Stimulated activated CD4-positive, alpha-beta T cell treated with anti-CD3 and anti-CD28 coated beads, Interleukin-2, amount 100 ng/mL, for 24 hours (primary cell): ENCODE data around the gene ZNF497.
"Not testable (repeated sequence)": the region's sequence is repeated elsewhere in the genome, so short reads cannot be mapped to it uniquely, and the experiment has no call there.

Source experiments
- DNase-seq, 2 donors: peaks; one replicate each; pipeline ENCODE4 v3.0.0-alpha.2; 2020

ZNF497 gene

DNA sequence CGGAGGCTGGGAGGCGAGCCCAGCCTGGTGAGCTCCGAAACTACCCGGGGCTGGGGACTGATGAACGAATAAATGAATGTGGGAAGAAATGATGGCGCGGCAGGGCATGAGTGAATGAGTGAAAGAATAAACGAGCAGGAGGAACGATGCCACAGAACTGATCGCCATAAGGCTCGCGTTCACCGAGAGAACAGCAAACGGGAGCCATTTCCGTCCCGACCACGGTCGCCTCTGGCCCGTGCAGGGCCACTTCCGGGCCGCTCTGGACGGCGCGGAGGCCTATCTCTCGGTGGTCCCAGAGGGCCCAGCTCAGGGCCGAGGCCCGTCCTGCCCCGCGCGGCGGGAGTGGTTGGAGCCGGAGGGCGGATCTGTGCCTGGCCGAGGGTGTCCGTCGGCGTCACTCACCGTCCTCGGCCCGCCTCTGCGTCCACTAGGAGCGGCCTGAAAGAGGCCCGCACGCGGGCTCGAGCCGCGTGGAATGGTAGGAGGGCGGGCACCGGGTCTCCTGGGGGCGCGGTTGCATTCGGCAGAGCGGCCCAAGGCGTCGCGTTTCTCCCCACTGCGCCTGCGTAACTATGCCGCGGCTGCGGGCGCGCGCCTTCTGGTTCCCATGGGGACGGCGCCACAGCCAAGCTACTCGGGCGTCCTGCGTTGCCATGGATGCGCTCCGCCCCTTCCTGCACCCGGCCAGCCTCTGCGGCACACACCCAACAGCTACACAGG, at the start of gene ZNF497:
ZNF497 (minus strand) TSS at position 480 of the 723 bp plus-strand sequence. CDS start 5,116 bp downstream, outside the sequence.
- peak; percentile 97 to 98 for DNase-seq

GRCh38 chr19:58409010-58409790, 46.6 kb upstream of the ZNF497 start:
- DNase-seq, result peak; percentile 40 to 51

DNA sequence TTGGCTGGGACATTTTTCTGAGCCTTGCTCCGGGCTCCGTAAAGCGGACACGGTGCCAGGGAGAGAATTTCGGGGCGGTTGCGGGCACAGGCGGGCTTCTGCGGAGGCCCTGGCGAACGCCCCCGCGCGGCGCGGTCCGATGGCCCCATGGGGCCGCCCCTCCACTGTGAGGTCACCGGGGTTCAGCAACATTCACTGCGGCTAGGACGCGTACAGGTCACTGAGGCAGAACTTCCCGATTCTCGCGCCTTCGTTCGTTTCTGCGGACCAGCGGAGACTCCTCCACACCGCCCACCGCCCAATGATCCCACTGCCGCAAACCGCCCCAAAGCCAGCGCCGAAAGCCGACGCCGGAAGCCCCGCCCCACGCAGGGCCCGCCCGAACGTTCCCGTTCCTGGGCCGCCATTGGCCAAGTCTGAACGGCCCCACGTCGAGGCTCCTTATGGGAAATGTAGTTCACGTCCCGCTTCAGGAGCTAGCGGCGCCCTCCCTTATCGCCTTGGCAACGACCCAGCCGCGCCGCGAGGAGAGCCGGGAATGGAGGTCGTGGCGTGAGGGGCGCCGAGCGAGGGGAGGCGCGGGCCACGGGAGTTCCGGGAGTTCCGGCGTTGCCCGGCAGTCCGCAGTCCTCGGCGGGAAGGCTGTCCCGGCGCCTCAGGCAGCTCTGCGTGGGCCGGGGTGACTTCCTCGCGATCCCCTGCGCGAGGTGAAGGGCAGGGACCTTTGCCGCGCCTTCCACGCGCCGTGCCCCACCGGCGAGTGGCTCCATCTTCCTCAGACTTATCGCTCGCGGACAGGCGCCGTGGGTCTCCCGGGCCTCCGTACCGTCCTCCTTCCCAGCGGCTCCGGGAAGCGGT, 45.8 kb upstream of the ZNF497 start, which contains the start of gene ZNF584:
ZNF584 (plus strand) TSS at position 498 of the 858 bp plus-strand sequence. CDS start 499 bp downstream, outside the sequence.
- DNase-seq, result peak; percentile 95 to 96

GRCh38 chr19:58407658-58408151, 45.2 kb upstream of the ZNF497 start:
- no peak for DNase-seq

DNA sequence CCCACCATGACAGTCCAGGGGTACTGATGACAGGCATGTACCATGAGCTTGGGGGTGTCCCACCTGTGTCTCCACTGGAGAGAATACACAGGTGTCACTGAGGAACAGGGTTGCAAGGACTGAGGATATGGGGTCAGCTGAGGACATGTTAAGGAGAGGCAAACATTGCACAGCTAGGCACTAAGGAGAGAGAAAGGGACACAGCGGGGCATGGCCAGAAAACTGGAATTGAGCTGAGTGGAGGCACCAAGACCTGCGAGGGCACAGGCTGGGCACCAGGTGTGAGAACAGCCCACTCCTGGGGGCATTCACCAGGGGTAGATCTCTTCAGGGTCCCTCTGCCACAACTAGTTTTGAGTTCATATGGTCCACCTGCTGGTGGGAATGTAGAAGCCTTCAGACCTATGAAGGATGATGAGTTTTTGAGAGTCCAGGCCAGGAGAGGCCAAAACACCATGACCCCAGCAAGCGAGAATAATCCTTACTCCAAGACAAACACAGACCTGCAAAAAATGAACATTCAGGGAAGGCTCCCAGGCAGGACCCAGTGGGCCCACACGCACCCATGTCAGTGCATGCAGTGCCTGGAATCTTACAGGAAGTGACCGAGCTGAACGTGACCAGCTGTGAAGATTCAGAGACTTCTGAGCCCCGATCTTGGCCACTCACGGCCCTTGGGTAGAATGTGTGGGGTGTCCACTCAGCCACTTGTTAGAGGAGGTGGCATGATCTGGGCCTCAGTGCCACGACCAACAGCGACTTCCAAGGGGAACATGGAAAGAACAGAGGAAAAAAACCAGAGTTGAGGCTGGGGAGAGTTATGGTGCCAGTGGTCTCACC, 44.5 kb upstream of the ZNF497 start:
- DNase-seq, result no peak

DNA sequence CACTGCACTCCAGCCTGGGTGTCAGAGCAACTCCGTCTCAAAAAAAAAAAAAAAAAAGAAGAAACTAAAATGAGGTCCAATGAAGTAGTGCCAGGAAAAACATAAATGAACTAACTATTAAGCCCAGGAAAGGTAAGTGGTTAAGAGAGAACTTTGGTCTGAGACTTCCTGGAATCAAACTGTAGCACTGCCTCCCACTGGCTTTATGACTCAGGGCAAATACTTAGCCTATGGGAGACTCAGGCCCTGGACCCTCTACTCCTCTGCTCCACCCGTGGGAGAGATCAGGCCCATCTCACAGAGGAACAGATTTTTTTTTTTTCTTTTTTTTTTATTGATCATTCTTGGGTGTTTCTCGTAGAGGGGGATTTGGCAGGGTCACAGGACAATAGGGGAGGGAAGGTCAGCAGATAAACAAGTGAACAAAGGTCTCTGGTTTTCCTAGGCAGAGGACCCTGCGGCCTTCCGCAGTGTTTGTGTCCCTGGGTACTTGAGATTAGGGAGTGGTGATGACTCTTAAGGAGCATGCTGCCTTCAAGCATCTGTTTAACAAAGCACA, 41.4 kb upstream of the ZNF497 start:
- not testable (repeated sequence) for DNase-seq

DNA sequence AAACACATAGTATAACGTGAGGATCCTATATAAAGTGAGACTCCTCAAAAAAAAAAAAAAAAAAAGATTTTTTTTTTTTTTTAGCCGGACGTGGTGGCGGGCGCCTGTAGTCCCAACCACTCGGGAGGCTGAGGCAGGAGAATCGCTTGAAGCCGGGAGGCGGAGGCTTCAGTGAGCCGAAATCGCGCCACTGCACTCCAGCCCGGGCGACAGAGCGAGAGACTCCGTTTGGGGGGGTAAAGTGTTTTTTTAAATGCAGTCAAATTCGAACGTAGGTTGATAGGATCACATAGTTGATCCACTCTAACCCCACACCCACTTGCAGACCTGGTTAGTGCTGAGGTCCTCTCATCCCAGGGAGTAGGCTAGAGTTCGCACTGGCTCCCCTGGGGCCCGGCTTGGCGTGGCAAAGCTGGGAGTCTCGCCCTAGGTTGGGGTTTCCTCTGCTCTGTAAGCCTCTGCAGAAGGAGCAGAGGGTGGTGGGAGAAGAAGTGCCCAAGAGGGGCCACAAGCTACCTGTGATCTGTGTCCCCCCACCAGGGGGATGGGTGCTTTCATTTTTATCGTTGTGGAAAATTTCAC, 39.4 kb upstream of the ZNF497 start:
- no peak for DNase-seq

- DNase-seq, result peak; percentile 99
Observed at GRCh38 chr19:58400916-58401839, 38.6 kb upstream of the ZNF497 start.

- no peak for DNase-seq
Observed at GRCh38 chr19:58400316-58400915, 37.9 kb upstream of the ZNF497 start.

DNA sequence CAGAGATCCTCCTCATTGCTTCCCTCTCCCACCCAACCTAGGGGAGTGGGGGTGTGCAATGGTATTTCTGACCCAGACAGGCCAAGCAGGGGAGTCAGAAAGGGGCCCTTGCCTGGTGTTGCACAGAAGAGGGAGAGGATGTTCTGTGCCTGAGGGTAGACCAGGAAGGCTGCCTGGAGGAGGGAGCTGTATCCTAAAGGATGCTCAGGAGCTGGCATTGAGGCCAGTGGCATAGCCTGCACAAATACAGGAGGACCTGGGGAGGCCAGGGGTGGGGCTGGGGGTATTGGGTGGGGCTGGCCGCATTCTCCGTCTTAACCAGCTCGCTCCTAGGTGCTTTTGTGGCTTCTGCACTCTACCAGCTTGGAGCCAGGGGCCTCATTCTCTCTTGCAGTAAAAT, 37.4 kb upstream of the ZNF497 start:
- no peak for DNase-seq

- no peak for DNase-seq
Observed at GRCh38 chr19:58398545-58398944, 36.0 kb upstream of the ZNF497 start.

GRCh38 chr19:58398087-58398486, 35.5 kb upstream of the ZNF497 start:
- no peak for DNase-seq

- DNase-seq, result no peak
Observed at GRCh38 chr19:58397533-58398037, 35.0 kb upstream of the ZNF497 start.

DNA sequence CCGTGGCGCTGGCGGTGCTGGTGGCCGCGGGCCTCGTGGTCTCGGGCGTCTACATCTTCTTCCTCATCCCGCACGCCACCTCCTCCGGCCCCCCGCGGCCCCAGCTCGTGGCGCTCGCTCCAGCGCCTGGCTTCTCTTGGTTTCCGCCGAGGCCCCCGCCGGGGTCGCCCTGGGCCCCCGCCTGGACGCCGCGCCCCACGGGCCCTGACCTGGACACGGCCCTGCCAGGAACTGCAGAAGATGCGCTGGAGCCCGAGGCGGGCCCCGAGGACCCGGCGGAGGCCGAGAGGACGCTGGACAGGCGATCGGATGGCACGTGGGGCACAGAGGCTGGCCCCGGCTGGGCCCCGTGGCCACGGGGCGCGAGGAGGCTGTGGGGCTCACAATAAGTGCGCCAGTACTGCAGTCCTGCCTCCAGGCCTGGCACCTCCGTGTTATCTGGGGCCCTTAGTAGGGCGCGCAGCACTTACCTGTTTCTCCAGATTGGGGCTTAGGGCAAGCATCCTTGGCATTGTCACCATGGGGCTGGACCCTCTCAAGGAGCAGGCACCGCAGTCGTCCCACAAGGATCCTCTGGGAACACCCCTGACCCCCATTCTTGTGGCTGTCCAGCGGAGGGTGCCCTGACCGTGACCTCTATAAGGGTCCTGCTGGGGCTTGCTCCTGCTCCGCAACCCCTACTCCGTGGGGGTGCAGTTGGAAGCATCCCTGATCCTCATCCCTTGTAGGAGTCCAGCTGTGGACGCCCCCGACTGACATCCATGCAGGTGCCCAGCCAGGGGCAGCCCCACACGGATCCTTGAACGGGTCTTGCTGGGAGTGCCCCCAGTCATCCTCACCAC, 34.4 kb upstream of the ZNF497 start:
- DNase-seq, result peak in 1 of 2 donors; percentile 32

- peak in 1 of 2 donors; percentile 48 for DNase-seq
Observed at GRCh38 chr19:58395979-58396627, 33.6 kb upstream of the ZNF497 start.

GRCh38 chr19:58395220-58395978, 32.8 kb upstream of the ZNF497 start, which contains the start of gene RNF225:
RNF225 (plus strand) TSS chr19:58395656; CDS start chr19:58396090, 434 bp downstream.
- DNase-seq, result peak; percentile 37 to 54

- no peak for DNase-seq
Observed at GRCh38 chr19:58394821-58395219, 32.3 kb upstream of the ZNF497 start.
